Activated naive CD8-positive, alpha-beta T cell treated with anti-CD3 and anti-CD28 coated beads, Interleukin-2, amount 50 U/mL, for 16 hours (primary cell): ENCODE data around the gene ZGRF1.
"Not testable (repeated sequence)": the region's sequence is repeated elsewhere in the genome, so short reads cannot be mapped to it uniquely, and the experiment has no call there.

Experiments
- DNase-seq: peaks from one replicate; pipeline ENCODE4 v3.0.0-alpha.2; 2020; ENCODE audit warnings: low read depth, low spot score

The ZGRF1 gene, protein sequence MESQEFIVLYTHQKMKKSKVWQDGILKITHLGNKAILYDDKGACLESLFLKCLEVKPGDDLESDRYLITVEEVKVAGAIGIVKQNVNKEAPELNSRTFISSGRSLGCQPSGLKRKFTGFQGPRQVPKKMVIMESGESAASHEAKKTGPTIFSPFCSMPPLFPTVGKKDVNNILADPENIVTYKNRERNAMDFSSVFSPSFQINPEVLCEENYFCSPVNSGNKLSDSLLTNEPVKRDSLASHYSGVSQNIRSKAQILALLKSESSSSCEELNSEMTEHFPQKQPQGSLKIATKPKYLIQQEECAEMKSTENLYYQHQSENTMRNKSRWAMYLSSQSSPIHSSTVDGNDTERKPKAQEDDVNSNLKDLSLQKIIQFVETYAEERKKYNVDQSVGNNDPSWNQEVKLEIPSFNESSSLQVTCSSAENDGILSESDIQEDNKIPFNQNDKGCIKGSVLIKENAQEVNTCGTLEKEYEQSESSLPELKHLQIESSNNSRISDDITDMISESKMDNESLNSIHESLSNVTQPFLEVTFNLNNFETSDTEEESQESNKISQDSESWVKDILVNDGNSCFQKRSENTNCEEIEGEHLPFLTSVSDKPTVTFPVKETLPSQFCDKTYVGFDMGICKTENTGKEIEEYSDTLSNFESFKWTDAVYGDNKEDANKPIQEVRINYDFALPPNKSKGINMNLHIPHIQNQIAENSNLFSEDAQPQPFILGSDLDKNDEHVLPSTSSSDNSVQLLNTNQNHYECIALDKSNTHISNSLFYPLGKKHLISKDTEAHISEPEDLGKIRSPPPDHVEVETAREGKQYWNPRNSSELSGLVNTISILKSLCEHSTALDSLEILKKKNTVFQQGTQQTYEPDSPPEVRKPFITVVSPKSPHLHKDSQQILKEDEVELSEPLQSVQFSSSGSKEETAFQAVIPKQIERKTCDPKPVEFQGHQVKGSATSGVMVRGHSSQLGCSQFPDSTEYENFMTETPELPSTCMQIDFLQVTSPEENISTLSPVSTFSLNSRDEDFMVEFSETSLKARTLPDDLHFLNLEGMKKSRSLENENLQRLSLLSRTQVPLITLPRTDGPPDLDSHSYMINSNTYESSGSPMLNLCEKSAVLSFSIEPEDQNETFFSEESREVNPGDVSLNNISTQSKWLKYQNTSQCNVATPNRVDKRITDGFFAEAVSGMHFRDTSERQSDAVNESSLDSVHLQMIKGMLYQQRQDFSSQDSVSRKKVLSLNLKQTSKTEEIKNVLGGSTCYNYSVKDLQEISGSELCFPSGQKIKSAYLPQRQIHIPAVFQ (N-terminal part only)

DNA sequence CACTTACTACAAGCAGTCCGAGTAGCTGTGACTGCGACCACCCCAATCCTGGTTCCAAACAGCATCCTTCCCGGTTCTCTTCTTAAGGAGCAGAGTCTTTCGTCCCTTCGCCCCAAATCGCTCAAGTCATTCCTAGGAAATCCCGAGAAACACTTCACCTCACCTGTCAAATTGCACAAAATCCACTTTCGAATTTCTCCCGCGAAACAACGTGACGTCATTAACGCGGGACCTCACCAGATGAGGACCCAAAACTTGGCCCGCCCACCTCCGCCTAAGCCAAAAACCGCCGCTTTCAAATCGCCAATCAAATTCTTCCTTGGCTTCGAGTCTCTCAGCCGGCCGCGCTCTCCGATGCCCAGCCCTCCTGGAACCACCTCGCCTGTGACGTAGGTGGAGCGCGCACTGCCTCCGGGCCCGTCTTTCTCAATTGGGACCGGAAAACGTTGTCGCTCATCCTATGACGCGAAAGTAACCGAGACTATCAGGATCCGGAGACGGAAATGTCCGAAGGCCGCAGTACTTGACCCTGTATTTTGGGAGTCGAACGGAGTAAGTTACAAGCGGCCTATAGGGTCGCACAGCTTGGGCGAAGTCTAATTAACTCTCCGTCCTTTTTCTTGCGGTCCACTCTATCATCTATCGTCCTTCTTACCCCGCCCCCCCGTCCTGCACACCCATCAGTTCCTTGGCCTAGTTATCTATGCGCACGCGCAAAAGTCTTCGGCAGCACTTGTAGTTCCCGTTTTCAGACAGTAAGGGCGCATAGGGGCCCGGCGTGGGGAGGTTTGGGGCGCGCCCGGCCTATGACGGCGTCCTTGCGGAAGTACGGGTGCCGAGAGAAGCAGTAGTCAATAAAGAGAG is at the start of gene ZGRF1, which contains the start of gene LARP7:
Gene ZGRF1 (minus strand): TSS at position 222 of the 864 bp plus-strand sequence. CDS start 3,733 bp downstream, outside the sequence.
Gene LARP7 (plus strand): TSS at position 456 of the 864 bp plus-strand sequence. CDS start 7,527 bp downstream, outside the sequence.
- peak; percentile 92 for DNase-seq

DNA sequence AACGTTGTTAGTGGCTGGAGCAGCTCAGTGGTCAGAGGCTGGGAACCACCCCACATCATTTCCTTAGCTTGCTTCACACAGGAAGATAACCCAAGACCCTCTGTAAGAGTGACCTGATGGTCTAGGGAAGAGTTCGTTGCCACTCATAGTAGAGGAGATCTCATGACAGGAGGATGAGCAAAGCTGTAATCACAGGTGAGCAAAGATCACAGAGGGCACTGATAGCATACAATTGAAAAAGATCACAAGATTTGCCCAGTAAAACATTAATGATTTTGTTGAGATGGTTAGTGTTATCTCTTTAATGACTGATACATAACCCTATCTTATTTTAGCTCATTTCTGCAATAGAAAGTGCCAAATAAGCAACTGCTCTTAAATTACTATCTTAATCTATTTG is 44.3 kb upstream of the ZGRF1 start:
- DNase-seq: no peak

DNA sequence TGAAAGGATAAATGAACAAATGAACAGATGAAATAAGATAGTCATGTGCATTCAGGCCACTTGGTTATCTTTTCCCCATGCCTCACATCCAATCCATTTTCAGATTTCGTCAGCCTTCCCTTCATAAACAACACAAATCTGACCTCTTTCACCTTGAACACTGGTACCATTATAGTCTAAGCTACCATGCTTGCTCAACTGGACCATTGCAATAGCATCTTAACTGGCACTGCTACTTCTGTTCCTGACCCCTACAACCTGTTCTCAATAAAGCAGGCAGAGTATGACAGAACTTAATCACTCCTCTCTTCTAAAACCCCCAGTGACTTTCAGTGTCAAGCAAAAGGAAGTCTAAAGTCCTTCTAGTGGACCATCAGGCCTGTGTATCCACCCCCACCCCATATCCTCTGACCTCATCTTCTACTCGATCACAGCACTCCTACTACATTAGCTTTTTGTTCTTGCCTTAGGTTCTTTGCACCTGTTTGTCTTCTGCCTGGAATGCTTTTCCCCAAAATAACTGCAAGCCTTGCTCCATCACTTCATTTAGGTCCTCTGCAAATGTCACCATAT is 40.9 kb upstream of the ZGRF1 start:
- DNase-seq: no peak

DNA sequence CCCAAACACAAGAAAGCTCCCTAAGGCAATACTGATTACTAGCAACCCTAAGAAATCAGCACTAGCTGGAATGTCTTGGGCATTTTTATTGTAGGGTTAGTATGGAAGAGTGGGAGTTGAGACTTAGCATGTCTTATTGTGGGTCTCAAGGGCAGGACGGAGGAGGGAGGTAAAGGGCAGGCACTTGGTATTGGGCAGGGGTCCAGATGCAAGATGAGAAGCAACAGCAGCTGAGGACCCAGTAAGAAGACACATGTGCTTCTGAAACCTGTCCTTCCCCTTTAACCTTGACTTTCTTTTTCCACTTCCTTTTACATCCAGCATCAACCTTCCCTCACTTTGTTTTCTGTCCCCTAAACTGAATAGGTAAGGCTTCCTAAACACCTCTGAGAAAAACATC is 37.7 kb upstream of the ZGRF1 start:
- no peak for DNase-seq

DNA sequence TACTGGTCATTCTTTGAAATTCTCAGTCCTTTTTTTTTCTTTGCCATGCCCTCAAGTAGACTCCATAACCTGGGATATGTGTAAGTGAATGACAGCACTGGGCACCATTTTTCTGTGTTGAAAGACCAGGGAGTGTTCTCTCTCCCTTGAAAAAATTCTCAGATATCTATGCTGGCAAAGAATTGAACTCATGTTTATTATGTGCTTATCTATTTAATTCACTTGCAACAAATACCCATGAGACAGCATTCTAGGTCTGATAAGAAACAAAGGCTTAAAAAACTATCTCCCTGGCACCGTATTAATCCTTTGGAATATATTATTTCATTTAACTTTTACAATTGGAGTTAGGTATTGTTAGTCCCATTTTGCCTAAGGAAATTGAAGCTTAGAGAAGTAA is 37.0 kb upstream of the ZGRF1 start:
- no peak for DNase-seq

DNA sequence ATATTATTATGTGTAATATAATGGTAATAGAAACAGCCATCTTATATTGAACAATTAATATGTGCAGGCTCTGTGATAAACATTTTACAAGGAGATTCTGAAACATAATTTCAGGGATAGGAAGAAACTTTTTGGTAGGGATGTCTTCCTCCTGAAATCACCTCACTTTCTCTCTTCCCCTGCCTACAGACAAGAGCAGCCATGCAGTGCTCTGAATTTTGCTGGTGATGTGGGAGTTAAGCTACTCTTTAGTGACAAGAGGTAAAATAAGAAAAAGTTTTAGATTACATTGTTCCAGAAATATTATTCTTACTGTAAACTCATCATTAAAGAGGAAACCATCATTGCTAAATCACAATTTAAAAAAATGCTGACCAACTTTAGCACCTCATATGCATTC is 36.4 kb upstream of the ZGRF1 start:
- DNase-seq: no peak

DNA sequence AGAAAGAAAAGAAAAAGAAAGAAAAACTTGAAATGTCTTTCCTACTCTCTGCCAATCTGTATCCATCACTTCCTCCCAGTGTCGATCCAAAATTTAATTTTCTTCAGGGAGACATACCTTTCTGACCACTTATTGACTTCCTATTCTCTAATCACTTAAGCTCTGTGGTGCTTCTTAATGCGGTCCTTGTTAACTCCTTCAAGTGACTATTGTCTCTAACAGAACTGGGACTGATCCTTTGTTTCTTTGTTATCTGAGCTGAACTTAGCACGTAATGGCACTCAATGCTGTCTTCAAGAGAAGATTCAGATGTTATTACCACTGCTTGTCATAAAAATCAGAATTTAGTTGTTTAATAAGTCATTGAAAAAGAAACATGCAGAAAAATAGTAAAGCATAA is 31.4 kb upstream of the ZGRF1 start:
- DNase-seq: no peak

DNA sequence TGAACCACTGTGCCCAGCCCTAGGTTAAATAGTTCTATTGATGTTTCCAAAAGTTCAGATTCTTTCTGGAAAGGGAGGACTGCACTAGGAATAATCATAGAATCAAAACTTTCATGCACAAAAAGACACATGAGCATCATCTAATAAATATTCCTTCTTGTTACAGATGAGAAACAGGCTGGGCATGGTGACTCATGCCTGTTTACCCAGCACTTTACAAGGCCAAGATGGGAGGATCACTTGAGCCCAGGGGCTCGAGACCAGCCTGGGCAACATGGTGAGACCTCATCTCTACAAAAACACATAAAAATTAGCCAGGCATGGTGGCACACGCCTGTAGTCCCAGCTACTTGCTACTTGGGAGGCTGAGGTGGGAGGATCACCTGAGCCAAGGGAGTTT is 27.9 kb upstream of the ZGRF1 start:
- DNase-seq: no peak

DNA sequence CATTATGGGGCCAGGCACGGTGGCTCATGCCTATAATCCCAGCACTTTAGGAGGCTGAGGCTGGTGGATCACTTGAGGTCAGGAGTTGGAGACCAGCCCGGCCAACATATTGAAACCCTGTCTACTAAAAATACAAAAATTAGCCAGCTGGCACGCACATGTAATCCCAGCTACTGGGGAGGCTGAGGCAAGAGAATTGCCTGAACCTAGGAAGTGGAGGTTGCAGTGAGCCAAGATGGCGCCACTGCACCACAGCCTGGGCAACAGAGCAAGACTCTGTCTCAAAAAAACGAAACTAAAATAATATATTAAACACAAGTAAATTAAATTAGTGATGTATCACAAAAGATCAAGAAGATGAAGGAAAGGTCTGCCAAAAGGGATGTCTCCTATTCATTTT is 19.4 kb upstream of the ZGRF1 start:
- not testable (repeated sequence) for DNase-seq

DNA sequence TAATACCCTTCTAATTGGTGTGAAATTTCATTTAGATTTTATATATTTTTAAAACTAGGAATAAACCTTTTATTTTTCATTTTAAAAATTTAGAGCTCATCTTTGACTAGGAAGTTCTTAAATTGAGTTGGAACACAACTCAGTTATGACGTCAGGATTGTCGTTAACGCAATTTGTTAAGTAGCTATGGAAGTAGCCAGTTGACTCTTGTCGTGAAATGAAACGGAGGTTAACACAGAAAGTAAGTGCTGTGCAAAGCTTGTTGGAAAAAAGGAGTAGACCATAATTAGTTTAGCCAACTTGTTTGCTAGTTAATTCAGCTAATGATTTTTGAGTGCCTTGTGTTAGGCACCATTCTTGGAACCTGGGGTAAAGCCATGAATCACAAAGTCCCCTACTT is 18.6 kb upstream of the ZGRF1 start:
- no peak for DNase-seq

DNA sequence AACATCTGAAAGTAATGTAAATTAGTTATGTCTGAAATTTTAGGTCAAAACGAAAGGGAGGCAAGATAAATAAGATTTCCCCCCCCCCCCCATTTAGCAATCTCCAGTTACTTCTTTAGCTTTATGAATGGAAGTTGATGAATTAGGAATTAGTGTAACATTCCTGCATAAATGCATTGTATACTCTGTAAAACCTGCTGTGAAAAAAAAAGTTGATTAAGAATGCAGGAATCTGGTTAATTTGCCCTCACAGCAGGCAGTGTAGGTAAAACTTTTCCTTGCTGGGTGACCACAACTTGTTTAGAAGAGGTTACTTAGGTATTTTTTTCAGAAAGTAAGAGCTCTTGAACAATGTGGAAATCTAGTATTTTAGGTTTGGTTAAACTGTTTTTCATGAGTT is 15.5 kb upstream of the ZGRF1 start:
- no peak for DNase-seq

DNA sequence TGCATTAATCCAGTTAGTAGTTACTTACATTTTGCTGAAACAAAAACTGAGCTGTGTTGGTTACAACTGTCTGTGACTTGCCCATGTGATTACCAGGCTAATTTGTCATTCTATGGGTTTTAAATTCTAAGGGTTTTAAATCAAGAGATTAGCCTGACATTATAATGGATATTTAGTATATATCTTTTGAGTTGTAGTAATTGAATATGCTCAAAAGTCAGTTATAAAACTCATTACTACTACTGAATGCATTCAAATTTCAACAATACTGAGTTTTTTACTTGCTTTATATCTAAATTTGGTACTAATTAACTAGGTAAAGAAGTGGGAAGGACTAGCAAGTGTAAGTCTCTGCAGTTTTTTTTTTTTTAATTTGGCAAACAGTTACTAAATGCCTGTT is 14.9 kb upstream of the ZGRF1 start:
- no peak for DNase-seq

DNA sequence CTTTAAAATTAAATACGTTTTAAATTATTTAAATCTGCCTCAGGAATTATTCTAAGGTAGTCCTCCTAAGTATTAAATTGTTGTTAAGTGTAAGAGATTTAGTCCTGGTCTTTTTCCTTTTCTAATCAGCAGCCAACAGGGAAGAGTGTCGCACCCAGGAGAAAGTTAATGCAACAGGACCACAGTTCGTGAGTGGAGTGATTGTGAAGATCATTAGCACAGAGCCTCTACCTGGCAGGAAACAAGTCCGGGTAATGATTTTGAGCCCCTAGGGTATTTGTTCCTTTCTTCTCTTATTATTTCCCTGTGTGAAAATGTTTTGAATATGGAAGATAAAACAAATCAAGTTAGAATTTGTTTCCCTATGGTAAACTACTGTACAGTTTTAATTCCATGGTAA is 13.6 kb upstream of the ZGRF1 start:
- DNase-seq: no peak

DNA sequence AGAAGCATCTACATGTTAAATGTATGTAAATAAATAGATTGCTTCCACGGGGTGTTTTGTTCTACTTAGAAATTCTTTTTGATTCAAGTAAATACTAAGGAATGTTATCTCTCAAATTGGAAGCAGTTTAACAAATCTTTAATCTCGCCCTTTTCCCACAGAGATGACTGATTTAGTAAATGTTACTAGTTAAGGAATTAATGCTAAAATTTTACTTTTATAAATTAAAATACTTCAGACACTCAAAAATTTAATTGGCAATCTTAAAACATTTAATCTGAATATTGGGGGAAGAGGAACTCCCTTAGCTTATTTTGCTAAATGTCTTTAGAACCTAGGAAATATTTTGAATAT is 12.3 kb upstream of the ZGRF1 start:
- DNase-seq: no peak

DNA sequence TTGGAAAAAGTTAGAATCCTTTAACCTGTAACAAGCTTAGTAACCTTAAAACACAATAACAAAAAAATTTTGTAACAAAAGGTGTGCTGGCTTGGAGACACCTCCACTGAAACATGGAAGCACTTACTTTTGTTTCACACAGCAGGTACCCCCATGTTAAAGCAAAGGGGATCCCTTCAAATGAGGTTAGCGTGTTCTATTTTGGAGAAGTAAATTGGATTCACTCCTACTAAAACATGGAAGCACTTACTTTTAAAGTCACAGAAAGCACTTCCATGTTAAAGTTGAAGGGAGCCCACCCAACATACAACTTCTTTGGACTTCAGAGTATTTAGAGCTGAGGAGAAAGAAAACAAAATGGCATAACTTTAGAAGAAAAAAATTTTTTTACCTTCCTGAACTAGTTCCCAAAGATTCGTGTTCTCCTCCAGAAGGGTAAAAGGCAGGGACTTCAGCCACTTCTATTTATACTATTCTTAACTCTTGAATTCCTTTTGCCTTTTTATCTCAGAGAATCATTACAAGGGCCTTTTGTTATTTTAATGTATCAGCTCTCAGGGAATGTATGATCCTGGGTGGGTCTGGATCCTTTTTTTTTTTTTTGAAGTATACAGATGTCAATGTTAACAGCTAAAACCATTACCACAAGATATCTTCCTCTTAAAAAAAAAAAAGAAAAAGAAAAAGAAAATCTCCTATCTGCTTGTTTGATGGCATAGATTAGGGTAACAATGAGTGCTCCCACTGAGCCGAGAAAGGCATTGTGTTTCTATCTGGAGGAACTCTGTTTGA is 11.8 kb upstream of the ZGRF1 start:
- no peak for DNase-seq

DNA sequence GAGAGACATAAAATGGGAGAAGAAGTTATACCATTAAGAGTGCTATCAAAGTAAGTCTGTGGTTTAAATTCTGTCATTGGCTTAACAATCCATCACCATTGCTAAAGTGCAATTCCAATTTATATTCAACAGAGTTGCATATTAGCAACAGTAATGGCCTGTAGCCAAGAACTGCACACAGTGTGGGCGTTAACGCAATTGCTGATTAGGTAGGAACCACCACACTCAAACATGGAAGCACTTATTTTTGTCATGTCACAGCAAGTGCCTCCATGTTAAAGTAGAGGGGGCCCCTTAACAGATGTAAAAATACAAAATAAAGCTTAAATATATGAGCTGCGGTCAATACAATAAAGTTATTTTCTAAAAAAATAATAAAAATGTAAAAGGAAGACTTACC is 11.1 kb upstream of the ZGRF1 start:
- DNase-seq: no peak

DNA sequence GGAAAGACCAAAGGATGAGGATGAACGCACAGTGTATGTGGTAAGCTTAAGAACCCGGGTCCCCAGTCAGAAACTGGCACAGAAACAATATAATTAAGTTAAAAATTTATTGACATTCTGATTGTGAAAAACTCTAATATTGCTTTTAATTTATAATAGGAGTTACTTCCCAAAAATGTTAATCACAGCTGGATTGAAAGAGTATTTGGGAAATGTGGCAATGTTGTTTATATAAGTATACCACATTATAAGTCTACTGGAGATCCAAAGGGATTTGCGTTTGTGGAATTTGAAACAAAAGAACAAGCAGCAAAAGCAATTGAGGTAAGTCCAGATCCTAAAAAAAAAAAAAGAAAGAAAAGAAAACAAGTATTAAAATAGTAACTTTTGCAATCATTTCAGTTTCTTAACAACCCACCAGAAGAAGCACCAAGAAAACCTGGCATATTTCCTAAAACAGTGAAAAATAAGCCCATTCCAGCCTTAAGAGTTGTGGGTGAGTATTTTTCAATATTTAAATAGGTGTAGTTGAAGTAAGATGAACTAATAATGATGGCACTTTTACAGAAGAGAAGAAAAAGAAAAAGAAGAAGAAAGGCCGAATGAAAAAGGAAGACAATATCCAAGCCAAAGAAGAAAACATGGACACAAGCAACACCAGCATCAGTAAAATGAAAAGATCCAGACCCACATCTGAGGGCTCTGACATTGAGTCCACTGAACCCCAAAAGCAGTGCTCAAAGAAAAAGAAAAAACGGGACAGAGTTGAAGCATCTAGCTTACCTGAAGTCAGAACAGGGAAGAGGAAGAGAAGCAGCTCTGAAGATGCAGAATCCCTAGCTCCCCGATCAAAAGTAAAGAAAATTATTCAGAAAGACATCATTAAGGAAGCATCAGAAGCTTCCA is 10.2 kb upstream of the ZGRF1 start:
- DNase-seq: no peak

DNA sequence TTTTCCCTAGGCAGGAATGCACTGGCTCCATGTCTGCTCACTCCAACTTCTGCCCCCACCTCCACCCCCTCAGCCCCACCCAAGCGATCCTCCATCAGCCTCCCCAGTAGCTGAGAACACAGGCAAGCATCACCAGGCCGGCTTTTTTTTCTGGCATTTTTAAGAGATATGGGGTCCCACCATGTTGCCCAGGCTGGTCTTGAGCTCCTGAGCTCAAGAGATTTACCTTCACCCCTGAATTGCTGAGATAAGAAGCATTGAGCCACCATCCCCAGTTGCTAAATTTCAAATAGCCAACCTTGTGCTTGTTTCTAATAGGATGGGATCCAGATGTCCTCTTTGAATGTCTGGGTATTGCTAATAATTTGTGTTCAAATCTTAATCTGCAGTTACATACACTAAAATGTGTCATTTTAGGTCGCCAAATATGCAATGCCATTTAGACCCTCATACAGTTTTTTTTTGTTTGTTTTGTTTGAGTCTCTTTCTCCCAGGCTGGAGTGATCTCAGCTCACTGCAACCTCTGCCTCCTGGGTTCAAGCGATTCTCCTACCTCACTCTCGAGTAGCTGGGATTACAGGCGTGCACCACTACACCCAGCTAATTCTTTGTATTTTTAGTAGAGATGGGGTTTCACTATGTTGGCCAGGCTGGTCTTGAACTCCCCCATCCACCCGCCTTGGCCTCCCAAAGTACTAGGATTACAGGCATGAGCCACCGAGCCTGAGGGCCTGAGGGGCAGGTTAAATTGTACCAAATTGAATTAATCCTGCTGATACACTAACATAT is 9.0 kb upstream of the ZGRF1 start:
- DNase-seq: no peak
